Left ventricle myocardium inferior (tissue), 1 donor: ENCODE measurements around the gene TSHZ2. TPM values are rescaled to one million over a fixed set of nuclear protein-coding genes. Genes with fewer than 3 reads are reported as not detected.
"Not testable (repeated sequence)": the region's sequence is repeated elsewhere in the genome, so short reads cannot be mapped to it uniquely, and the experiment has no call there.

Experiments used
- DNase-seq: peaks from one replicate; pipeline ENCODE4 v3.0.0-alpha.2; 2020
- H3K27ac ChIP-seq: fragments of 200-600 bp; replicated peaks from 2 replicates; pipeline ENCODE4 v1.8.0; 2021
- H3K27me3 ChIP-seq: fragments of 200-600 bp; 2 replicates; pipeline ENCODE4 v1.8.0; 2021; ENCODE audit warnings: low read depth
- H3K36me3 ChIP-seq: fragments of 200-600 bp; 2 replicates; pipeline ENCODE4 v1.8.0; 2021
- H3K4me1 ChIP-seq: fragments of 200-600 bp; 2 replicates; pipeline ENCODE4 v1.8.0; 2021
- H3K4me3 ChIP-seq: fragments of 200-600 bp; 2 replicates; pipeline ENCODE4 v1.8.0; 2021; ENCODE audit warnings: mild to moderate bottlenecking, moderate library complexity
- H3K9me3 ChIP-seq: fragments of 200-600 bp; replicated peaks from 2 replicates; pipeline ENCODE4 v1.8.0; 2021
- CTCF ChIP-seq: fragments of 200-600 bp; IDR thresholded peaks from 2 replicates; pipeline ENCODE4 v1.8.0; 2021; ENCODE audit warnings: antibody characterized with exemption, mild to moderate bottlenecking, borderline replicate concordance
- intact Hi-C: fragments of 100-400 bp; cut with micrococcal nuclease; formaldehyde crosslinking; loops from one replicate; pipeline ENCODE4 v1.11.0; 2022
- total RNA-seq: library from RNA; stranded (reverse); fragmentation: NEBNext Ultra II Directional; extraction: Animal tissue kit (Norgen Biotek cat#: 25700); gene quantifications from one replicate; pipeline ENCODE4 v1.2.1, GENCODE V29; 2021
- donor health status: DM: no; HTN: yes; CAD: no; lungs with severe emphysema.

The TSHZ2 gene
- total RNA-seq, 1 donor from 2014 or later, result 3.1 TPM

DNA sequence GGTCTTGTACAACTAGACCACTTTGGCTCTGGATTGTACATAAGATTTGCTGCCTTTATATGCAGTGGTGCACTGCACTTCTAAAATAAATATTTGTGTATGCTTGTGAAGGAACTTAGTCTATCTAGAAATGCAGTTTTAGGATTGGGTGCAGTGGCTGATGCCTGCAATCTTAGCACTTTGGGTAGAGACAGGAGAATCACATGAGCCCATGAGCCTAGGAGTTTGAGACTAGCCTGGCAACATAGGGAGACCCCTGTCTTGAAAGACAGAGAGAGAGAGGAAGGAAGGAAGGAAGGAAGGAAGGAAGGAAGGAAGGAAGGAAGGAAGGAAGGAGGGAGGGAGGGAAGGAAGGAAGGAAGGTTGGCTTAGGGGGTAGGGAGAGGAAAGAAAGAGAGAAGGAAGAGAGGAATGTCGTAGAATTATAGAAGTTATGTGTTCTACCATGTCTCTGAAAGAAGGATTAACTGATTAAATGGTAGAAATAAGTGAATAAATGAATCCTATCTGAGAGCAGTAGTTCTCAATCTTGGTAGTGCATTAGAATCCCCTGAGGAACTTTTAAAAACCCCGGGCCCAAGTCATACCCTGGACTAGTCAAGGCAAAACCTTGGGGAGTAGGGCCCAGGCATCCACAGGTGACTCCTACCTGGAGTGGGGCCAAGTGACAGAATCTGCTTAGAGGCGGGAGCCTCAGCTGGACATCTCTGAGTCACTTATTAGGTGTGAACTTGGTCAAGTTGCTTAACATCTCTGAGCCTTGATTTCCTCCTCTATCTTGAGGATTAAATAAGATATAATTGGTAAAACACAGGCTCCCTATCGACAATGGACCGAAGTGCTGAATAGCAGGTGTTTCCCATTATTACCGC is 491.2 kb downstream of the TSHZ2 start:
- no peak for TF ChIP-seq CTCF
- intact Hi-C loops, result no loop called here
- Histone ChIP-seq H3K4me3 (no peak overlapping the region), H3K36me3 (no peaks in the 10 kb centered on the region), H3K4me1 (no peaks in the 10 kb centered on the region), H3K9me3 (no peaks in the 10 kb centered on the region), H3K27me3 (no peaks in the 10 kb centered on the region), H3K27ac (no peak overlapping the region)
- DNase-seq, result no peak

GRCh38 chr20:53466279-53466678 is 494.1 kb downstream of the TSHZ2 start:
- intact Hi-C loops, result no loop called here
- Histone ChIP-seq H3K27me3 (no peaks in the 10 kb centered on the region), H3K36me3 (no peaks in the 10 kb centered on the region), H3K9me3 (no peaks in the 10 kb centered on the region), H3K27ac (no peak overlapping the region), H3K4me3 (no peak overlapping the region), H3K4me1 (no peaks in the 10 kb centered on the region)
- DNase-seq, result no peak
- TF ChIP-seq CTCF, result no peak

DNA sequence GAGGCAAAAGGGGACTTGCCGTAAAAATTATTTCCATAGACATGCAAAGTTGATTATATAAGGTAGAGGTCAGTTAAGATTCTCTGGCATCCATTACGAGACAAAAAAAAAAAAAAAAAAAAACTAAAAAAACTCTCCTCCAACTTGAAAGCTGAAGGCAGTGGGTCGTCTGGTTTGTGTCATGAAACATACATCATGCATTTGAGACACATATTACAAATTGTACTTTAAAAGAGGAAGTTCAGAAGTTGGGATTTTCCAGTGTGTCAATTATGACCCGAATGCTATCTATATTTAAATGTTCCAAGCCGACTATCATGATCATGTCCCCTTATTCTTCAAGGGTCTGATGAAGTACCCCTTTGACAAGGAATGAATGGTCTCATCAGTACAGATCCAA is 496.4 kb downstream of the TSHZ2 start:
- Histone ChIP-seq H3K4me1 (no peaks in the 10 kb centered on the region), H3K9me3 (no peaks in the 10 kb centered on the region), H3K4me3 (no peak overlapping the region), H3K36me3 (no peaks in the 10 kb centered on the region), H3K27me3 (no peaks in the 10 kb centered on the region), H3K27ac (no peak overlapping the region)
- DNase-seq, result no peak
- intact Hi-C loops, result no loop called here
- TF ChIP-seq CTCF, result no peak

GRCh38 chr20:53472859-53473258 is 500.7 kb downstream of the TSHZ2 start:
- H3K4me1 ChIP-seq, DNase-seq, H3K36me3 ChIP-seq, H3K9me3 ChIP-seq, H3K27me3 ChIP-seq, H3K27ac ChIP-seq, H3K4me3 ChIP-seq, intact Hi-C loops: not testable (repeated sequence)

- no peak for DNase-seq
- H3K4me3 ChIP-seq, result no peak overlapping the region
- H3K27ac ChIP-seq, result no peak overlapping the region
- peaks cover 23% of the 10 kb centered on the region for H3K9me3 ChIP-seq
- intact Hi-C loops, result no loop called here
- no peaks in the 10 kb centered on the region for H3K4me1 ChIP-seq
- no peaks in the 10 kb centered on the region for H3K36me3 ChIP-seq
- no peak for TF ChIP-seq CTCF
- no peaks in the 10 kb centered on the region for H3K27me3 ChIP-seq
These were observed 508.8 kb downstream of the TSHZ2 start for GRCh38 chr20:53480913-53481312.

DNA sequence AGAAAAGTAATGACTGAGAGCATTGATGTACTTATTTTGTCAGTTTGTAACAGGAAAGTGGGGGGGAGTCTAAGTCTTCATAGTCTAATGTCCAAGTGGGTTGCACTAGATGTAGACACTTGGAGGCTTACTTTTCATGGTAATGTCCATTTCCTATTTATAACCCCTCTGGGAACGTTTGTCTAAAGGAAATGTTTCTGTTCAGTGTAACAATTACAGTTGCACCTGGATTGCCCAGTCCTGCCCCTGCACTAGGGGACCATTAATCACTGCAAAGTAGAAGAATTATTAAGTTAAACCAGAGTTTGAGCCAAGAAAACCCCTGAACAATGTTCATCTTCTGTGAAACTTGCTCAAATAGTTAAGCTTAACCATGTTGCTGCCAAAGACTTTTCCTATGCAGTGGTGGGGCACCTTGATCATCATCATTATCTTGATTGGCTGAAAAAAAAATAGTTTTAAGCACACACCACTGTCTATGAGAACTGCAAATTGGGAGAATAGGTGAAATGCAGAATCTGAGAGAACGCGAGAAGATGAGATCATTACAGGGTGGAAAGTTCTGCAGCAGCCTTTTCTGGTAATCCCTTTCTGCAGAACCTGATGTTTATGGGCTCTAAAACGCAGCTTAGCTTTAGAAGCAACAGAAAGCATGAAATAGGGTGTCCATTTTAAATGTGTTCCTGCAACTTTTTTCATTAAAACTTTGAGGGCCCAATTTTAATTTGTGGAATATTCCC is 515.5 kb downstream of the TSHZ2 start:
- TF ChIP-seq CTCF, result no peak

More for the DNA sequence above, 515.5 kb downstream of the TSHZ2 start:
- no peaks in the 10 kb centered on the region for H3K4me1 ChIP-seq
- intact Hi-C loops, result no loop called here
- H3K27me3 ChIP-seq, result no peaks in the 10 kb centered on the region
- H3K27ac ChIP-seq, result no peak overlapping the region
- no peak overlapping the region for H3K4me3 ChIP-seq
- no peaks in the 10 kb centered on the region for H3K36me3 ChIP-seq
- H3K9me3 ChIP-seq, result peaks cover 18% of the 10 kb centered on the region
- no peak for DNase-seq
